Islet of Langerhans (tissue), 1 donor: ENCODE data around the gene LMX1A.

Experiments used
- FAIRE-seq: peaks from one replicate; lab custom pipeline; 2011; peaks lifted over from hg19 to GRCh38; lab: Jason Lieb, UNC

LMX1A gene

GRCh38 chr1:165218731-165219130 is 137.8 kb downstream of the LMX1A start:
- no peak for FAIRE-seq

DNA sequence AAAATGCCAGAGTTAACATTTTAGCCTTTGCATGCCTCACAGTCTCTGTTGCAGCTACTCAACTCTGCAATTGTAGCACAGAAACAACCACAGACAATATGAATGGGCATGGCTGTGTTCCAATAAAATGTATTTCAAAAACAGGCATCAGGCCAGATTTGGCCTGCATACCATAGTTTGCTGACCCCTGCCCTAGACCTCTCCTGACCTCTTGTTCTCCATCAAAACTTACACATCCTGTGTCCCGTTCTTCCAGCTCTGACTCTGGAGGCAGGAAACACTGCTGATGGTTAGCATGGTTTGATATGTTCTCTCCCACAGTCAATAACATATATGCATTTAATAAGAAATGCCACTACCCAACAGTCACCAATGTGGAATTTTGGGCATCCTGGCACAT is 138.6 kb downstream of the LMX1A start:
- FAIRE-seq: no peak

DNA sequence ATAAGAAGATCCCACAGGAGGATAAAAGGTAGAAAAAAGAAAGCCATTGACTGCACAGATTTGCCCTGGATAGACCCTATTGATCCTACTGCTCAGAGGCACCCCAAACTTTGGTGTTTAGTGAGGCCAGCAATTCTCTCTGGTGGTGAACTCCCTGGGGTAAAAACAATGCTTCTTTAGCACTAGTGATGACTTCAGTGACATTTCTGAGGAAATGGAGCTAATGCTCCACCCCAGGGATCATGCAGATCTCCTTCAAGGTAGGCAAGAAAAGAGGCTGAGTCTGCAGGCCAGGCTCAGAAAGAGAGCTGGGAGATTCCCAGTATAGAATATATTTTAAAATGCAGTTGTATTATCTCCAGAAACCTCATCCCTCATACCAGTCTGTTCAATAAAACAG is 140.3 kb downstream of the LMX1A start:
- no peak for FAIRE-seq

GRCh38 chr1:165215676-165216075 is 140.8 kb downstream of the LMX1A start:
- FAIRE-seq: no peak

DNA sequence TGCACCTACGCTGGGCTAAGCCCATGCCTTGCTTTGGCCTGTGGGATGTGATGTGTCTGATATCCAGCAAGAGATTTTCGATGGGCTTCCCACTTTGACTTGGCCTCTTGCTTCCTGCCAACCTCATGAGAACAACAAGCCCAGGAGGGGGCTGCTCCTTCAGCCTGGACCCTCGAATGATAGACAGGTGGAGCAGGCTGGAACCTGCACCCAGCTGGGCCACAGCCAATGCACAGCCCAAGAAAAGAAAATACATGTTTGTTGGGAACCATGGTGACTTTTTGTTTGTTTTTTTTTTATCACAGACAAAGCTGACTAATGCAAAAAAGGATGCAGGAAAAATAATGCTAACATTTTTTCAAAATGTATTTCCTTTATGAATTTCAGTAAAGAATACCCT is 144.3 kb downstream of the LMX1A start:
- FAIRE-seq: no peak

- no peak for FAIRE-seq
Measured at GRCh38 chr1:165207853-165208515, 148.5 kb downstream of the LMX1A start.

GRCh38 chr1:165205145-165205544 is 151.4 kb downstream of the LMX1A start:
- FAIRE-seq: no peak

DNA sequence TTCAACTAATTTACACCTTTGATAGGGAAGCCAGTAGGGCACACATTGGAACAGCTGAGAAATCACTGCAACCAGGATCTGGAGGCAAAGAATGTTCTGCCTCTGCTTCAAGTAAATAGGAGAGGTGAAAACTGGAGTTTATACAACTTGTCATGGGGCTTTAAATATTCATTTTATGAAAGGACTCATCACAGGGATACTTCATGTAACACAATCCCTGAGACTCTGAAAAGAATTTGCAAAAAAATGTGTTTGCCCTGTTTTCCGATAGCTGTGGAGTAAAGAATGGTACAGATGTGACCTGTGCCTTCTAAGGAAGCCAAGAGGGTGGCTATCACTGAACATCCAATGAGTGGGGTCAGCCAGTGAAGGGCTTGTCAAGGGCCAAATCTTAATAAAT is 152.0 kb downstream of the LMX1A start:
- FAIRE-seq: no peak

DNA sequence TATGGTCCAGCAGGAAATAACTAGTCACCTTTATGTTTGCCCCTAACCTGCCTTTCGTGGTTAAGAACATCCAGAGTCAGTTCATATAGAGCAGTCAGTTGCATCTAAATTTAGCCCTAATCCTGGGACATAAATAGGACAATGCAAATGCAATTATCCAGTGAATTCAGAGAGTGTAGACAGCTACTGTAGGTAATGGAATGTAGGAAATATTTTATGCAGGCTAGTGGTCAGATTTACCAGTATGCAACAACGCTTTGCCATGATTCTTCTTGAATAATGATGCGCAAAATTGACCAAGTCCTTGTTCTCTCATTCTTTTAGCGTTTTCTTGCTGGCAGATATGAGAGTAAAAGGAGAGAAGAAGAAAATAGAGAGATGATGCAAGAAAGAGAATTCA is 165.4 kb downstream of the LMX1A start:
- FAIRE-seq: no peak

DNA sequence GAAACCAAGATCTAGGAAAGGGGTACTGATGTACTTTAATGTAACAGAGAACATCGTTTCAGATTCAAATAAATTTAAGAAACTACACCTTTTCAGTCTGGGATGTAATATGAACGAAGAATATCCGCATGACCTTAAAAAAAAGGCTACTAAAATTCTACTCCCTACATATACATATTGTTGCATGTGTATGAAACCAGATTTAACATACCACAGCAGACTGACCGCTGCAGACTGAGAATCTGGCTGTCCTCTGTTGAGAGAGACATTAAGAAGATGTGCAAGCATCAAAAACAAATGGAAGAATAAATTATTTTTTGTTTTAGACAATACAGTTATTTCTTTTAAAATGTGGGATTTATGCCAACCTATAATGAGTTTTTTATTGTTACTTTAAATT is 166.6 kb downstream of the LMX1A start:
- FAIRE-seq: no peak

GRCh38 chr1:165189011-165189410 is 167.5 kb downstream of the LMX1A start:
- FAIRE-seq: no peak

DNA sequence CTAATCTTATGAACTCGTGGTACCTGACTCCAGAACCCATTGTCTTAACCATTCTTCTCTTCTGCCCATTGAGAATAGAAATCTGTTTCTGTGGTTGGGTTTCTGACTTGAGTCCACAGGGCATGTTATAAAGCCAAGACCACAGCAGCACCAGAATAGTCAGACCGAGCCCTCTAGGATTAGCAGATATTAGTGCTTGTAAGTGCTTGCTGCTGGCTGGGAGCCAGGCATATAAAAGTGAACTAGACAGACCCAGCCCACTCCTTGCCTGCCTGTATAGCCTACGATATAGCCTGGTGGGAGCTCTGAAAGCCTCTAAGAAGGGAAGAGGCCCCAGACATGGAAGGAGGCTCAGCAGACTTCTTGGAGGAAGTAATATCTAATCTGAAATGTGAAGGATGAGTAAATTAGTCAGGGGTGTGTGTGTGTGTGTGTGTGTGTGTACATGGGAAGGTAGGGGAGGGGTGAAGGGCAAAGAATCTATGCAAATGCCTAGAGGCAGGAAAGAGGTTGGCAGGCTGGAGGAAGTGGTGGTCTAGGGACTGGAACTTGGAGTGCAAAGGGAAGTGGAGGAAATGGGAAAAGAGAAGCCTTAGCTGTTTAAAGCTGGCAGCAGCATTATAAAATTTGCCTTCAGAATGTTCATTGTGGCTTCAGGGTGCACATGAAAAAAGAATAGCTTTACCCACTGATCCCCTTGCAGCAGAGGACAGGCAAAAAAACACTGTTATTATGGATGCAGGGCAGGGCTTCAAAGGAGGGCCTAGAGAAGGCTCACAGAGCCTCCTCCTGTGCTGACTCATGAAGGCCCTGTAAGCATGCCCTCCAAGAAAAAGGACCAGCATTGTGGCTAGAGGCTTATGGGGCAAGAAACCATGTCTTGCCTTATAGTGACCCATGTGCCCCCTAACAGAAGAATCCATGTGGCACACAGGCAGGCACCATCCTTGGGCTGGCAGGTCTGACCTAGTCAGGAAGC is 169.2 kb downstream of the LMX1A start:
- no peak for FAIRE-seq

- FAIRE-seq: no peak
Measured at GRCh38 chr1:165185161-165185889, 171.2 kb downstream of the LMX1A start.

- FAIRE-seq: no peak
Measured at GRCh38 chr1:165182975-165183374, 173.5 kb downstream of the LMX1A start.

DNA sequence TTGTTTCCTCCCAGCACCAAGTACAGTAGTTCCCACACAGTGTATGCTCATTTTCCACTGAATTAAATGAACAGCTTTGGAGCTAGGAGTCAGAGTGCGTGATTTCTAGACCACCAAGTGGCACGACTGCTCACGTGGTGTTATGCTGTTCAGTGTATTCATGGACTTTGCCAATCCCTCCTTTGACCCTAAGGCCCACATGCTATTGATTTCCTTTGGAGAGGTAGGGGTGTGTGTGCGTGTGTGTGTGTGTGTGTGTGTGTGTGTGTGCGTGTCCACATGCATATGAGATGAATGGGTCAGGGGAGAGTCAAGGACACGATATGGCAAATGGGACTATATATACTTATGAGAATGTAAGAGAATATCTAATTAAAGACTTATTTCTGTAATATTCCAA is 177.2 kb downstream of the LMX1A start:
- FAIRE-seq: no peak

- FAIRE-seq: no peak
Measured at GRCh38 chr1:165174491-165174890, 182.0 kb downstream of the LMX1A start.

- no peak for FAIRE-seq
Measured at GRCh38 chr1:165173818-165174217, 182.7 kb downstream of the LMX1A start.

DNA sequence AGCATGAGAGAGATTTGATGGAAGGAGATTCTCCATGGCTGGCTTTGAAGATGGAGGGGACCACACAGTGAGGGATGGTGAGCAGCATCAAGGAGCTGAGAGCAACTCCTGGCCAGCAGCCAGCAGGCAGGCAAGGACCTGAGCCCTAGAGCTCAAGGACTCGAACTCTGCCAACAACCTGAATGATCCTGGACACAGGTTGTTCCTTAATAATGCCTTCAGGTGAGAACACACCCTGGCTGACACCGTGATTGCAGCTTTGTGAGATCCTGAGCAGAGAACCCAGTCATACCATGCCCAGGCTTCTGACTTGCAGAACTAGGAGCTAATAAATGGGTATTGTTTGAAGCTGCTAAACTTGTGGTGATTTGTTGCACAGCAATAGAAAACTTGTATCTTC is 183.1 kb downstream of the LMX1A start:
- no peak for FAIRE-seq

DNA sequence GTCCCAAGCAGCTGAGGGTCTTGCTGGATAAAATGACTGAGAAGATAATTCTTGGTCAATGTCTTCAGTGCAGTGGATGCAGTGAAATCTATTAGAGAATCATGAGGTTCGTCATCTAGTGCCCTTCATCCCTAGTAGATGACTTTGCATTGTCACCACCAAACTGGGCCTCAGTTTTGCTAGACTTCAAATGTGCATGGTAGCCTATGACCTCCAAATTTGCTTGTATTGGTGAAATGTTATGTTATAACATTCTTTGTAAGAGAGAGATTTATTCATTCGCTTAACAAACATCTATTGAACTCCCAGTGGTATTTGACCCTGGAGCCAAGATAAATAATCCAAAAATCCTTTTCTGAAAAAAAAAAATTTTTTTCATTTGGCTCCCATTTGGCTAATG is 183.8 kb downstream of the LMX1A start:
- FAIRE-seq: no peak

DNA sequence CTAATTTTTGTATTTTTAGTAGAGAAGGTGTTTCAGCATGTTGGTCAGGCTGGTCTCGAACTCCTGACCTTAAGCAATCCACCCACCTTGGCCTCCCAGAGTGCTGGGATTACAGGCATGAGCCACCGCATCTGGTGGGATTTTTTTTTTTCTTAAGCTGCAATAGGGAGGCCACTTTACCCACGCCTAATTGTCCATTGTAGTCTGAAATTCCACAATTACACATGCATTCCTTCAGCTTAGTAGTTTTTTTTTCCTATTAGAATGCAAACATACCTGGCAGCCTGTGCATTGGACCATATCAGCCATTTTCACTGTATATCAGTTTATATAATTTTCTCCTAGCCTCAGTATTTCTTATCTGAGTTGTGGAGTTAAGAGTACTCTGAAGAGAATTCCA is 186.8 kb downstream of the LMX1A start:
- FAIRE-seq: no peak

DNA sequence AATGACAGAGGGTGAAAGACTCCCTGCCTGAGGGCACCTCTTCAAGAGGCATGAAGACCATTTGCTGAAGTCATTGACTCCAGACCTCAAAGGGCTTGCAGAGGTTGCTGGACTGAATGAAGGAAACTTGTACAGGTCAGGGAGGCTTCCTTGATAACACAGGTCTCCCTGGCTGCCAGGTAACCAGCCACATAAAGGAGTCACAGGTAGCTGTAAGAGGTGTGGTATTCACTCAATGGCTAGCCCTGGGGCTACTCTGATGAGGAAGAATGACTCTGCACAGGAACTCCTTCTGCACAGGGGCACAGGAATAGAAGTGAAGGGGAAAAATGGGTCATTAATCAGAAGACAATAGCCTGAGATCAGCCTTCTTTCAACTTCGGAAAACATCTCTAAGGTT is 187.5 kb downstream of the LMX1A start:
- FAIRE-seq: no peak

DNA sequence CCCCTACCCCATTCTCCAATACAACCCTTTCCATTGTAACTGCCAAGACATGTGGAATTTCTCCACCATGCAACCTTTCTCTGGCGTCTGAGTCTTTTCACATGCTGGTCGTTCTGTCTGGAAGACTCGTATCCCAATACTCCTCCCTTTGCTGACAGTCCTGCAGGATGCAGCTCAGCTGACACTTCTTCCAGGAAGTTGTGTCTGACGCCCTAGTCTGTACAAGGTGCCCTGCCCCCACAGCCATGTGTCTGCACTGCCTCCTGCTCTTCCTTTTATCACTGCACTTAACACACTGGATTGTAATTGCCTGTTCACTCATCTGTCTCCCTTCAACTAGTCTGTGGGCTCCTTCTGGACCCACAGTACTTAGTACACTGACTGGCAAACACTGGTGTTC is 188.0 kb downstream of the LMX1A start:
- FAIRE-seq: no peak

GRCh38 chr1:165162671-165163241 is 193.8 kb downstream of the LMX1A start:
- no peak for FAIRE-seq
